GM23248 (cell line): Measurements from ENCODE around the gene OR8G1. TPM values are rescaled to one million over a fixed set of nuclear protein-coding genes. Genes with fewer than 3 reads are reported as not detected.

Experiments
- DNase-seq: peaks from one replicate; pipeline ENCODE4 v3.0.0-alpha.2; 2015
- H2AFZ ChIP-seq: fragments of 200-600 bp; sonication (generic); 2 replicates; pipeline ENCODE4 v1.6.1; 2016; ENCODE audit warnings: antibody characterized with exemption
- H3F3A ChIP-seq: fragments of 200-600 bp; sonication (generic); 2 replicates; pipeline ENCODE4 v1.6.1; 2016; ENCODE audit warnings: mild to moderate bottlenecking, antibody characterized with exemption, mixed run types; ENCODE audit not compliant: insufficient read depth
- H3K27ac ChIP-seq: fragments of 200-600 bp; sonication (generic); 2 replicates; pipeline ENCODE4 v1.5.1; 2016; ENCODE audit warnings: mild to moderate bottlenecking
- H3K27me3 ChIP-seq: fragments of 200-600 bp; sonication (generic); replicated peaks from 2 replicates; pipeline ENCODE4 v1.6.1; 2016; ENCODE audit warnings: mild to moderate bottlenecking; ENCODE audit not compliant: insufficient read depth
- H3K36me3 ChIP-seq: fragments of 200-600 bp; sonication (generic); 2 replicates; pipeline ENCODE4 v1.6.1; 2016; ENCODE audit warnings: low read depth, mild to moderate bottlenecking
- H3K4me1 ChIP-seq: fragments of 200-600 bp; sonication (generic); 2 replicates; pipeline ENCODE4 v1.6.1; 2016; ENCODE audit warnings: mild to moderate bottlenecking; ENCODE audit not compliant: insufficient read depth
- H3K4me2 ChIP-seq: fragments of 200-600 bp; sonication (generic); one replicate; pipeline ENCODE4 v1.6.1; 2016; ENCODE audit warnings: mild to moderate bottlenecking; ENCODE audit not compliant: unreplicated experiment
- H3K4me3 ChIP-seq: fragments of 200-600 bp; sonication (generic); 2 replicates; pipeline ENCODE4 v1.5.1; 2016; ENCODE audit warnings: mild to moderate bottlenecking
- H3K79me2 ChIP-seq: fragments of 200-600 bp; sonication (generic); 2 replicates; pipeline ENCODE4 v1.6.1; 2016; ENCODE audit warnings: mild to moderate bottlenecking; ENCODE audit not compliant: insufficient read depth
- H3K9ac ChIP-seq: fragments of 200-600 bp; sonication (generic); 2 replicates; pipeline ENCODE4 v1.6.1; 2016; ENCODE audit warnings: mild to moderate bottlenecking
- H3K9me2 ChIP-seq: fragments of 200-600 bp; sonication (generic); 2 replicates; pipeline ENCODE4 v1.6.1; 2016; ENCODE audit warnings: mixed run types, mild to moderate bottlenecking, moderate library complexity; ENCODE audit not compliant: insufficient read depth
- H3K9me3 ChIP-seq: fragments of 200-600 bp; sonication (generic); one replicate; pipeline ENCODE4 v1.6.1; 2017; ENCODE audit warnings: low read depth
- H4K20me1 ChIP-seq: fragments of 200-600 bp; sonication (generic); 2 replicates; pipeline ENCODE4 v1.6.0; 2016; ENCODE audit not compliant: insufficient read depth
- EZH2 ChIP-seq: fragments of 200-600 bp; sonication (generic); IDR thresholded peaks from 2 replicates; pipeline ENCODE4 v1.6.1; 2018; ENCODE audit warnings: antibody characterized with exemption, mild to moderate bottlenecking; ENCODE audit not compliant: insufficient read depth, poor library complexity, severe bottlenecking
- EZH2phosphoT487 ChIP-seq: fragments of 200-600 bp; sonication (generic); IDR thresholded peaks from 2 replicates; pipeline ENCODE4 v1.6.1; 2018; ENCODE audit warnings: antibody characterized with exemption, moderate library complexity, mild to moderate bottlenecking, low read depth; ENCODE audit not compliant: insufficient read depth
- WGBS, 2 experiments: methylation state at CpG; one replicate each; pipeline ENCODE4 v1.1.6; 2015 to 2017; ENCODE audit warnings: low lambda C conversion rate in 2 of 2, low coverage in 1 of 2; ENCODE audit errors: missing lambda C conversion rate in 2 of 2; 5-methylcytosine and 5-hydroxymethylcytosine counted together
- in situ Hi-C: fragments of 300-500 bp; cut with MboI; formaldehyde crosslinking; loops from 2 replicates; pipeline ENCODE4 v1.15.0; 2020
- polyA plus RNA-seq: library from polyadenylated mRNA; unstranded; fragments of >200 nt; fragmentation: Nextera tagmentation; extraction: Ambion mirVana; gene quantifications from 2 replicates; pipeline ENCODE4 v1.2.1, GENCODE V29; 2016
- total RNA-seq: library from RNA; depleted of rRNA; stranded (reverse); fragments of >200 nt; shearing (Covaris generic); gene quantifications from 2 replicates; pipeline ENCODE4 v1.2.3, GENCODE V29; 2014

The OR8G1 gene
- total and polyA plus RNA-seq, 2 experiments from 2014 or later = not detected

DNA sequence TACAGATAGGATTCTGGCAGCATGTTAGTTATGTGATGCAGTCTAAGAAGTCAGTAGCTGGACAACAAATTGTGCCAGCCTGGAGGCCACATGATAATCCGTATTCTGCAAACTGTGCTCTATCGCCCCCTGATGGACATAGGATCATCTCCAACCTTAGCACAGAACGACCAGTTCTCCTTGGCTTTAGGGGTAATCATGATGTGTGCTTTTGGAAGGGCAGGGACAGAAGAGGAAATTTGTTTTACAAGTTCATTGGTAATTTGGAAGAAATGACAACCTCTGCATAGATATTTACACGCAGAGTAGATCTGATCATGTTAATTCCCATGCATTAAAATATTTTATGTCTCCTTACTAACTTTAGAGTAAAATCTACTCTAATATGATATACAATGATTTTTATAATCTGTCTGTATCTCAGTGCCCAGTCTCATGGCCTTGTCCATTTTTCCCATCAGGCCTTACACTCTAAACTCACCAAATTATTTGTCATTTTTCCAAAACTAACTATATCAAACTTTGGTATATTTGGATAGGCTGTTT lies 45.6 kb upstream of the OR8G1 start:
- H2AFZ ChIP-seq = no peak overlapping the region
- H4K20me1 ChIP-seq = no peaks in the 10 kb centered on the region
- H3K4me1 ChIP-seq = no peaks in the 10 kb centered on the region
- DNase-seq = peak; percentile 66
- H3F3A ChIP-seq = no peaks in the 10 kb centered on the region
- no peak overlapping the region for H3K4me2 ChIP-seq
- H3K9ac ChIP-seq = no peak overlapping the region
- no peaks in the 10 kb centered on the region for H3K9me3 ChIP-seq
- H3K79me2 ChIP-seq = no peaks in the 10 kb centered on the region
- in situ Hi-C loops = loop anchor here (10.0 kb wide), 1 partner anchor 120 kb away; no protein-coding TSS in a partner anchor
- H3K36me3 ChIP-seq = no peaks in the 10 kb centered on the region
- no peak overlapping the region for H3K27ac ChIP-seq
- H3K27me3 ChIP-seq = peaks cover 12% of the 10 kb centered on the region; the same call in 1 of the 2 replicates
- no peak overlapping the region for H3K4me3 ChIP-seq
- WGBS, 2 experiments = 2 to 3% methylated on average over 4 of the region's 4 CpGs
- TF ChIP-seq EZH2 (no peak), EZH2phosphoT487 (no peak)
- no peaks in the 10 kb centered on the region for H3K9me2 ChIP-seq

DNA sequence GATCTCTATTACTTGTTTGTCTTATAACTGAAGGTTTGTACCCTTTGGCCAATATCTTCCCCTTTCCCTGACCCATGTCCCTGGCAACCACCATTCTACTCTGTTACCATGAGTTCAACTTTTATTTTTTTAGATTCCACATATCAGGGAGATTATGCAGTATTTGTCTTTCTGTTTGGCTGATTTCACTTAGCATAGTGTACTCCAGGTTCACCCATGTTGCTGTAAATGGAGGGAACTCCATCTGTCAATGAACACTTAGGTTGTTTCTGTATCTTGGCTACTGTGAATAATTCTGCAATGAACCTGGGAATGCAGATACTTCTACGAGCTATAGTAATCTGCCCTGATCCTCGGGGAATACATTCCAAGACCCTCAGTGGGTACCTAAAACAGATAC lies 42.9 kb upstream of the OR8G1 start:
- Histone ChIP-seq H3K27ac (no peak overlapping the region), H3K79me2 (no peaks in the 10 kb centered on the region), H3K36me3 (no peaks in the 10 kb centered on the region), H3K9me2 (no peaks in the 10 kb centered on the region), H3K27me3 (peaks cover 21% of the 10 kb centered on the region), H3F3A (no peaks in the 10 kb centered on the region), H3K9ac (no peak overlapping the region), H3K4me1 (no peaks in the 10 kb centered on the region), H4K20me1 (no peaks in the 10 kb centered on the region), H3K9me3 (no peaks in the 10 kb centered on the region), H3K4me3 (no peak overlapping the region), H3K4me2 (no peak overlapping the region), H2AFZ (no peak overlapping the region)
- DNase-seq = no peak
- 37 to 62% methylated on average over 2 of the region's 2 CpGs for WGBS, 2 experiments
- in situ Hi-C loops = loop anchor here (10.0 kb wide), 1 partner anchor 123 kb away; no protein-coding TSS in a partner anchor
- TF ChIP-seq EZH2 = no peak
- TF ChIP-seq EZH2phosphoT487 = no peak

GRCh38 chr11:124198897-124199296 lies 42.0 kb upstream of the OR8G1 start:
- Histone ChIP-seq H4K20me1 (no peaks in the 10 kb centered on the region), H3K27ac (no peak overlapping the region), H2AFZ (no peak overlapping the region), H3F3A (no peaks in the 10 kb centered on the region), H3K9me2 (no peaks in the 10 kb centered on the region), H3K4me2 (no peak overlapping the region), H3K79me2 (no peaks in the 10 kb centered on the region), H3K4me3 (no peak overlapping the region), H3K4me1 (no peaks in the 10 kb centered on the region), H3K9me3 (no peaks in the 10 kb centered on the region), H3K27me3 (peaks cover 16% of the 10 kb centered on the region), H3K9ac (no peak overlapping the region), H3K36me3 (no peaks in the 10 kb centered on the region)
- in situ Hi-C loops = loop anchor here (10.0 kb wide), 1 partner anchor 124 kb away; no protein-coding TSS in a partner anchor
- 76 to 85% methylated on average over 7 of the region's 7 CpGs for WGBS, 2 experiments
- no peak for DNase-seq
- TF ChIP-seq EZH2phosphoT487 = no peak
- TF ChIP-seq EZH2 = no peak

DNA sequence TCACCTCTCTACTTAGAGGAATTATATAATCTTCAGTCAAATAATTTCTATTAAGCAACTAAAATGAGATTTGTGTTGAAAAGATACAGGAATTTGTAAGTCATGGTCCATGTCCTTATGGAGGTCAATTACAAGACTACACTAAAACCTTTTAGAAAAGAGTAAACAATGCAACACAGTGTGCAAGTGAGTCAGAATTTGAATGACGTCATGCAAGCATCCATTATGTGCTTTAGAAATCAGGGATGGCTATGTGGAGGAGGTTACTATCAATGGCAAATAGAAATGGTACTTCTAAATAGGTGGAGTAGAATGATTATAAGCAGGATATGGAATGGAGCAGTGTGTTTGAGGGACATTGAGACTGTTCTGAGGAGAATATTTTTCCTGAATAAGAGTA lies 41.2 kb upstream of the OR8G1 start:
- Histone ChIP-seq H2AFZ (no peak overlapping the region), H3K79me2 (no peaks in the 10 kb centered on the region), H3K9ac (no peak overlapping the region), H3K27me3 (peaks cover 12% of the 10 kb centered on the region), H3K4me1 (no peaks in the 10 kb centered on the region), H3K4me3 (no peak overlapping the region), H3K4me2 (no peak overlapping the region), H3K9me2 (no peaks in the 10 kb centered on the region), H3K36me3 (no peaks in the 10 kb centered on the region), H3F3A (no peaks in the 10 kb centered on the region), H3K27ac (no peak overlapping the region), H3K9me3 (no peaks in the 10 kb centered on the region), H4K20me1 (no peaks in the 10 kb centered on the region)
- DNase-seq = peak; percentile 21
- in situ Hi-C loops = loop anchor here (10.0 kb wide), 1 partner anchor 125 kb away; no protein-coding TSS in a partner anchor
- no peak for TF ChIP-seq EZH2
- no peak for TF ChIP-seq EZH2phosphoT487
- WGBS, 2 experiments = 36 to 45% methylated on average over 1 of the region's 1 CpG
